ENCODE data around the gene GLI3.

The GLI3 gene

DNA sequence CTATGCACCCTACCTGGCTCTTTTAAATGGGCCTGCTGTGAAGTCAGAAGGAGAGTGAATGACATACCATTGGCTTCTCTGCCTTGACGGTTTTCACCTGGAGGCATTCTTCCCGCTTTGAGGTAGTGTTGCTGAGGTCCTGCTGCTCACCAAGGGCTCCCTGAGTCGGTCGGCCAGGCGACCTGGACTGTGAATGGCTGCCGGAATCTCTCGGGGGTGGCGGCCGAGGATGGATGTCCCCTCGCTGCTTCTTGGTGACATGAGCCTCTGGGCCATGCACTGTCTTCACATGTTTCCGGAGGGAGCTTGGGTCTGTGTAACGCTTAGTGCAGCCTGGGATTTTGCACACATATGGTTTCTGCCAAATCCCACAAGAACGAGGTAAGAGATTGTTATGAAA, 264.7 kb downstream of the GLI3 start:
- DNase-seq (ENCODE audit: low spot score) = no peak

GRCh38 chr7:41971640-41972187, 265.3 kb downstream of the GLI3 start:
- no peak for DNase-seq (ENCODE audit: low spot score)

DNA sequence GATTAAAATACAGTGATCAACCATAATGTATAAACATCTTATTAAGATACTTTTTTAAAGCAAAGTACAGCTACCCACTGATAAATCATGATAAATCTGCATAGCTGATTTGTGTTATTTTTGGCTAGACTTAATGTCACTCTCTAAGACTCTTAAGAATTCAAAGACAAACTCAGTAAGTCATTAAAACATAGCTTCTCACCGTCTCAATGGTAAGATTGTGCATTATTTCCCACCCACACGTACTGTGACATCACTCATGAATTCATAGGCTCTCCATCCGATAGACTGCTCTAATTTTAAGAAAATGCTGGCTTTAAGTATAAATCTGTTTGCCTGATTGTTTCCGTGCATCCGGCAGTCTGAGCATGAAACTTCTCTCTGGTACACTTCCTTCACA, 266.1 kb downstream of the GLI3 start:
- no peak for DNase-seq (ENCODE audit: low spot score)

GRCh38 chr7:41969561-41970105, 267.4 kb downstream of the GLI3 start:
- no peak for DNase-seq (ENCODE audit: low spot score)

GRCh38 chr7:41967156-41967555, 269.9 kb downstream of the GLI3 start:
- DNase-seq (ENCODE audit: low spot score) = no peak

- no peak for DNase-seq (ENCODE audit: low spot score)
Measured at GRCh38 chr7:41965951-41966505, 271.0 kb downstream of the GLI3 start.

DNA sequence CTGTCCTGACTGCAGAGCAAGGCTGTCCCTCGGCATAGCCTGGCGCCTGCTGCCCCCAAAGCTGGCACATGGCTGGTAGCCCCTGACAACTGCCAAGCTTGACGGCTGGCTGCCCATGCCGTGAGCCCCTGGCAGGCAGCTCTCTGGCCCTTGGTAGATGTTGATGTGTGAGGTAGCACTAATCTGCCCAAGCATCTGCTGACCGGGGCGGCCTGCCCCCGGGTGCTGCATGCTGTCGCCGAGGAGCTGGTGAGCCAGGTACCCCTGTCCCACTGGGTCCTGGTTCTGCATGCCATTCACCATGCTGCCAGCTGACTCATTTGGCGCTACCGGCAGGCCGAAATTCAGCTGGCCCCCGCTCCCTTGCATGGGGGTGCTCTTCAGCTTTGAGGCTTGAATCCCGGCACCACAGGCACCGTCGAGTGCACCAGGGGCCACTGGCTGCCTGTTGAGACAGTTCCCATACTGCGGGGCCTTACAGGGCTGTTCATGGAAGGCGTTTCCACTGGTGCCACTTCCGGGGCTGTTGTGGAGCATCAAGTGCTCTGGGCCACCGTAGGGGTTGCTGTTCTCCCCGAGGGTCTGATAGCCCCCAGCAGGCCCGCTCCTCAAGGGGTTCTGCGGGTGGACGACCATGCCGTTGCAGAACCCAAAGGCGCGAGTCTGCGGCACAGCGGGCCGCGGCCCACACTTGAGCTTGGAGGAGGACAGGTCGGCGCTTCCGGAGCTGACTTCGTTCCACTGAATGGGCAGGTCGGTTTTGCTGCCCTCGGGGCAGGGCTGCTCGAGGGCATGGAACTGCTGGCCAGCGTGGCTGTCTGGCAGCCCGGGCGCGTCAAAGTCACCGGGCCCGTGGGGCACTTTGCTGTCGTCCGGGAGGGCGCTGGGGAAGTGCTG, 271.9 kb downstream of the GLI3 start:
- DNase-seq (ENCODE audit: low spot score) = no peak

- no peak for DNase-seq (ENCODE audit: low spot score)
Measured at GRCh38 chr7:41964183-41964753, 272.7 kb downstream of the GLI3 start.

DNA sequence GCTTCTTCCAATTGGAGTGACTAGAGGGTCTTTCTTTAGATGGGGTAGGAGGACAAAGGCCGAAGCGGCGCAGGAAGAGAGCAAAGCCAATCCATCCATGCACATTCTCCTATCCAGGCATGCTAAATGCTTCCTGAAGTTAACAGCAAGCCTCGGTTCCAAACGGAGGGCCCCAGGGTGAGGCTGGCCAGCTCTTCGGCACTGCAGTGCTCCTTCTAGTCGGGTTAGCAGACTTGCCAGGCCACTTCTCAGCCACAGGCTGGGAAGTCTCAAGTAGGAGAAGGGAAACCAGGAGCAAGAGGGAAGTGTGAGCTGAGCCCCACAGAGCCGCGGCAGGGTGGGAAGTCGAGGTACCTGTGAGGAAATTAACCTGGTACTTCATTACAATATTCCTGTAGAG, 280.3 kb downstream of the GLI3 start:
- DNase-seq (ENCODE audit: low spot score) = no peak

- DNase-seq (ENCODE audit: low spot score) = peak; percentile 85
Measured at GRCh38 chr7:41955893-41956675, 280.9 kb downstream of the GLI3 start.

GRCh38 chr7:41955451-41955850, 281.6 kb downstream of the GLI3 start:
- DNase-seq (ENCODE audit: low spot score) = no peak

- DNase-seq (ENCODE audit: low spot score) = no peak
Measured at GRCh38 chr7:41954976-41955375, 282.0 kb downstream of the GLI3 start.

DNA sequence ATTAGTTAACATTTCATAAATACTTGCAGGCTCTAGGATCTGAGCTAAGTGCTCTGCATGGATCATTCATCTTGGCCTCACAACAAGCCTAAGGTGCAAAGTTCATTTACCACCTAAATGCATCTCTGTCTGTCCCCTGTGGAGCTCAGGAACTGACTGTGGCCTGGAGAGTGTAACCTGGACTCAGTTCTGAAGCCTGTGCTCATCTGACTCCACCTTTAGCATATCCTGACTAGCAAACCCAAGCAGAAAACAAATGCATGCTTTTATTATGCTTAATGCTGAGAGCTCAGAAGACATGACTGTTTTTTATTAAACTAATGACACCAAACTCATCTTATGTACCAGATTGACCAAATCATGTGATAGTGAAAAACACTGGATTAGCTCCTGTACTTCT, 288.5 kb downstream of the GLI3 start:
- no peak for DNase-seq (ENCODE audit: low spot score)

DNA sequence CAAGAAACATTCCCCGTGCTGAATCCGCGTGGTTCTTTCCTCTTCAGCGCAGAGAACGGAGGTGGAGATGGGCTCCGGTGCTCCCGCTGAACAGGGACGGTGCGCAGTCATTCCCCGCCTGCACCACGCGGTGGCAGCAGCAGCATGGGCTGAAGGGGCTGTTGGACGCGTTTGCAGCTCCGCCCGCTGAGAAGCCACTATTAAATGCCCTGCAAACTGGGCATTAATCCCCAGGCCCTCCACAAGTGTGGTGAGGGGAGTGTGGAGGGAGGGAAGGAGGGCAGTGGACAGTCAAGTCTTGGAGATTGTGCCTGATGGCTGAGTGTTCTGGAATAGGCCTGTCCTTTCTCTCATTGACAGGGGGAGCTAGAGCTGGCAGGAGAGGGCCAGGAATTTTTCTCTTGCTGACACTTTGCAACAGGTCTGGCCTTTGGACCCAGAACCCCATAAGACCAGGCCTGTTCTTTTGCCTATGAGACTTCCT, 293.9 kb downstream of the GLI3 start:
- peak; percentile 63 for DNase-seq (ENCODE audit: low spot score)

DNA sequence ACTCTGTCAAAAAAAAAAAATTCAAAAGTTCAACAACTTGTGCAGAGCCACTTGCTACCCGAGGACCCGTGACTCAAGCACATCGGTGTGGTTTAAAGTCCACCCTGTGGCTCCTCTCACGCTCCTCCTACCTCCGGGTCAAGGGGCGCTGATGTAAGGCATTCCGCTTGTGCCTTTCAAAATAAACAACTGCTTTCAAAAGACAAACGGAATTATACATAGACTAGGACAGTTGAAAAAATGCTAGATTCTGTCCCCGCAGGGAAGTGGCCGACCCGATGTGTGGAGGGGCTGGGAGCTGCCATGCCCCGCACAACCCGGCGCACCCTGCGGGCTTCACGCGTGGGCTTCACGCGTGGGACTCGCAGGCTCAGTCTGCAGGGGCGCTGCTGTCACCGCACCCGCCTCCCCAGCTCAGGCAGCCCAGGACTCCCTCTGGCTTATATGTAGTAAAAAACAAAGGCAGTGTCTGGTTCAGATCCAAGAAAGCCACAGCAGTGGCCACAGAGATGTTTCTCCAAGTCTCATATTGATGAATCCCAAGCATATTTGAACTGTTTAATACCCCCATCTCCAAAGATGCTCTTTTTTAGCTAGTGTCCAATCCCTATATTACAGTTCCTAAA, 294.4 kb downstream of the GLI3 start:
- DNase-seq (ENCODE audit: low spot score) = no peak

DNA sequence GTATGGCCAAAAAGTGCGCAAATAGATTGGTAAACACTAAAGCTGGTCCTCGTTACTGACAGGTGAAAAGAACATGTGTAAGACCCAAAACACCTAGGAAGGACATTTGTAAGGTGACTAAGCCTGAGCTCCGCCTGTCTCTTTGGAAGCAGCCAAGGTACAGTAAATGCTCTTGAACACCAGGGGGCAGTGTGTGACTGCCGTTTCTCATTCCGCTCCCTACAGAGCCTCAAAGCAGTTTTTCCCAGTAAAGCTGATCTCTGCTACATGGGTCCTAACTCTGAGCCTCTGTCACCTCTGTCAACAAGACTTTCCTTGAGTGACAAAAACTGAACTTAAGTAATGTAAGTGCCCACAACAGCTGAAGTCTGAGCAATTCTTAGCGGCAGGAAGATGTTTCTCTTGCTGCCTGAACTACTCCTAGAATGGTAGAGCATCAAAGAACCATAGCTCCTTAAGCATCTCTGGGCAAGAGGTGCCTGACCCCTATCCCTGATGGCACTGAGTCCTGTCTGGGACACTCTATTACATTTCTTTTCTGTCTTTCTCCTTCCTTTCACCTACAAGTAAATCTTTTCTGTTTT, 296.2 kb downstream of the GLI3 start:
- peak; percentile 80 for DNase-seq (ENCODE audit: low spot score)

GRCh38 chr7:41938371-41938770, 298.6 kb downstream of the GLI3 start:
- DNase-seq (ENCODE audit: low spot score) = no peak

- no peak for DNase-seq (ENCODE audit: low spot score)
Measured at GRCh38 chr7:41933427-41933826, 303.6 kb downstream of the GLI3 start.

- DNase-seq (ENCODE audit: low spot score) = no peak
Measured at GRCh38 chr7:41931263-41931646, 305.8 kb downstream of the GLI3 start.

DNA sequence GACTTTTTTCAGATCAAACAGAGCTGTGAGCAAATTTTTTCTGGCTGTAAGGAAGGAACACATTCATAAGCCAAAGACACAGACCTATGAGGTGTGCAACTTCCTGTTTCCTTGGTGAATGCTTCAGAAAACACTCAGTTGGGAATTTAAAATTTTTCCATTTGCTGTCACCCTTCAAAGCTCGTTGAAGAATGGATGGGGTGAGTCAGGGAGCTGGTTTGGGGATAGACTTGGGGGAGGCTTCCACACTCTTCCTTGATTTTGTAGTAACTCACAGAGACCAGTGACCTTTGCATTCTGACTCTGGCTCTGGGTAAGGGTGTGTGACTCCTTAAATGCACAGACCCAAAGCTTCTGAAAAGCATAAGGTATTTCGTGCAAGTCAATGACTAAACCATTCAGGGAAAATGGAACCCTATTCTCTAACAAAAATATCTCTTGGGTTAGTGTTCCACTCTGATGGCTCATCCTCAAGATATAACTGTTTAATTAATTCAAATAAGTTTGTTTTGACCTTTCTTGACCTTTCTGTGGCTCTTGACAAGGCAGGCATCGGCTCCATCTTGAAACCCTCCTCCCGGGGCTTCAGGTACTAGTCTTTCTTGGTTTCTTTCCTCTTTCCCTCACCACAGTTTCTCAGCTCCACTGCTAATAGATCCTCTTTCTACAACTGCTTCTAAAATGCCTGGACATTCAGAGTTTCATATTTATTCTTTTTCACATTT, 306.3 kb downstream of the GLI3 start:
- DNase-seq (ENCODE audit: low spot score) = no peak

Measured in pons (tissue), 1 donor.